Gastrocnemius medialis (tissue), 4 donors: Measurements from ENCODE around the gene ARL15.

Source experiments
- POLR2A ChIP-seq, 2 donors: fragments of 450-650 bp; IDR thresholded peaks; one replicate each; pipeline ENCODE4 v1.6.1; 2017; ENCODE audit warnings: antibody characterized with exemption in 2 of 2, mild to moderate bottlenecking in 2 of 2, moderate library complexity in 2 of 2
- TF ChIP-seq, protein P1 (sequence below), 5 experiments: fragments of 450-650 bp in 3 of 5; fragments of 200-600 bp in 2 of 5; sonication (generic) in 2 of 5; IDR thresholded peaks in 4 of 5; conservative IDR thresholded peaks in 1 of 5; 1 replicate in 4 of 5; 2 replicates in 1 of 5; pipeline ENCODE4 v1.5.1; 2016 to 2019; ENCODE audit warnings: antibody characterized with exemption in 5 of 5, mild to moderate bottlenecking in 3 of 5, moderate library complexity in 3 of 5

DNA sequence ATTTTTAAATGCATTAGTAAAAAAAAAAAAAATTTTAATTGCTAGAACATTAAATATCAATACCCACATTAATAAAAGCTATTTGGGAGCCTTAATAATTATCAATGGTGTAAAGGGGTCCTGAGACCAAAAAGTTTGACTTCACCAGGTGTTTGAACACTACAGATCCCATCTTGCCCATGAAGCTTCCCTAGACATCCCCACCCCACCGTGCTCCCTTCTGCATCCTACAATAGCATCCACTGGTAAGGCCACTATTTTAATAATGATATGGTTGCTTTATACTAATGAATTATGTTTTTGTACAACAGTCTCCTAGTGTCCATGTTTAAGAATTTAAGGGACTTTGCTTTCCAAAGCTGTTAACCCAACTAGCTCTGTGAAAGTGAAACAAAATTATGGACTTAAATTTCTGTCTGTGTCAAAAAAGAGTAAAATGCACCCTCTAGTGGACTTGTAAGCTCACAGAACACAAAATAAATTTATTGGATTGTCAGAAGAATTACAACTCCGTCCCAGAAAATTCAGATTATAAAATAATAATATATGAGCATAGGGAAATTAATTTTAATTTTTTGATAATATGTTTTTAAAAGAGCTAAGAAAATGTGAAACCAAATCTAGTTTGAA, 76.0 kb downstream of the ARL15 start:
- TF ChIP-seq POLR2A (IDR thresholded peaks at IDR 0.05) = no peak
- TF ChIP-seq, protein P1, sequence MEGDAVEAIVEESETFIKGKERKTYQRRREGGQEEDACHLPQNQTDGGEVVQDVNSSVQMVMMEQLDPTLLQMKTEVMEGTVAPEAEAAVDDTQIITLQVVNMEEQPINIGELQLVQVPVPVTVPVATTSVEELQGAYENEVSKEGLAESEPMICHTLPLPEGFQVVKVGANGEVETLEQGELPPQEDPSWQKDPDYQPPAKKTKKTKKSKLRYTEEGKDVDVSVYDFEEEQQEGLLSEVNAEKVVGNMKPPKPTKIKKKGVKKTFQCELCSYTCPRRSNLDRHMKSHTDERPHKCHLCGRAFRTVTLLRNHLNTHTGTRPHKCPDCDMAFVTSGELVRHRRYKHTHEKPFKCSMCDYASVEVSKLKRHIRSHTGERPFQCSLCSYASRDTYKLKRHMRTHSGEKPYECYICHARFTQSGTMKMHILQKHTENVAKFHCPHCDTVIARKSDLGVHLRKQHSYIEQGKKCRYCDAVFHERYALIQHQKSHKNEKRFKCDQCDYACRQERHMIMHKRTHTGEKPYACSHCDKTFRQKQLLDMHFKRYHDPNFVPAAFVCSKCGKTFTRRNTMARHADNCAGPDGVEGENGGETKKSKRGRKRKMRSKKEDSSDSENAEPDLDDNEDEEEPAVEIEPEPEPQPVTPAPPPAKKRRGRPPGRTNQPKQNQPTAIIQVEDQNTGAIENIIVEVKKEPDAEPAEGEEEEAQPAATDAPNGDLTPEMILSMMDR (IDR thresholded peaks at IDR 0.05 in 4 of 5, conservative IDR thresholded peaks at IDR 0.05 in 1 of 5) = peak in 2 of 5 experiments; percentile 16 to 34
